Fibroblast of skin of right quadriceps (primary cell): ENCODE measurements around the gene NUP210L.

Experiments used
- DNase-seq: peaks from one replicate; pipeline ENCODE4 v3.0.0-alpha.2; 2013

NUP210L gene

GRCh38 chr1:154154534-154155191, at the start of gene NUP210L:
Gene NUP210L, minus strand, starts transcription at chr1:154155073.
- peak; percentile 16 for DNase-seq

GRCh38 chr1:154199563-154199879, 44.6 kb upstream of the NUP210L start:
- DNase-seq = no peak

- peak; percentile 54 for DNase-seq
These were observed 44.1 kb upstream of the NUP210L start for GRCh38 chr1:154198756-154199562.

GRCh38 chr1:154193821-154194220, 38.9 kb upstream of the NUP210L start:
- DNase-seq = no peak

GRCh38 chr1:154192476-154192875, 37.6 kb upstream of the NUP210L start:
- no peak for DNase-seq

- no peak for DNase-seq
These were observed 37.2 kb upstream of the NUP210L start, which contains the start of gene TPM3 for GRCh38 chr1:154191990-154192461. Gene TPM3, minus strand, starts transcription at chr1:154192100. Its CDS starts 82 bp downstream, at chr1:154192018.

- DNase-seq = no peak
These were observed 35.7 kb upstream of the NUP210L start for GRCh38 chr1:154190550-154190949.

- no peak for DNase-seq
These were observed 32.1 kb upstream of the NUP210L start for GRCh38 chr1:154186852-154187501.

GRCh38 chr1:154186177-154186576, 31.3 kb upstream of the NUP210L start:
- DNase-seq = no peak

- peak; percentile 95 for DNase-seq
These were observed 28.4 kb upstream of the NUP210L start for GRCh38 chr1:154183046-154183915.

GRCh38 chr1:154182344-154183045, 27.6 kb upstream of the NUP210L start:
- DNase-seq = peak; percentile 57

GRCh38 chr1:154181944-154182343, 27.1 kb upstream of the NUP210L start:
- DNase-seq = no peak

GRCh38 chr1:154179946-154180687, 25.2 kb upstream of the NUP210L start:
- no peak for DNase-seq

GRCh38 chr1:154178911-154179811, 24.3 kb upstream of the NUP210L start:
- no peak for DNase-seq

GRCh38 chr1:154178013-154178412, 23.1 kb upstream of the NUP210L start:
- no peak for DNase-seq

GRCh38 chr1:154176337-154176736, 21.5 kb upstream of the NUP210L start:
- DNase-seq = peak; percentile 75

GRCh38 chr1:154174654-154175053, 19.8 kb upstream of the NUP210L start:
- DNase-seq = no peak

- no peak for DNase-seq
These were observed 17.0 kb upstream of the NUP210L start for GRCh38 chr1:154171880-154172279.

- no peak for DNase-seq
These were observed 16.3 kb upstream of the NUP210L start for GRCh38 chr1:154171223-154171583.

- DNase-seq = no peak
These were observed 15.8 kb upstream of the NUP210L start for GRCh38 chr1:154170547-154171222.
